Naive thymus-derived CD8-positive, alpha-beta T cell (primary cell): Measurements from ENCODE around the gene SH3D19. TPM values are rescaled to one million over a fixed set of nuclear protein-coding genes. Genes with fewer than 3 reads are reported as not detected.

Experiments
- ATAC-seq, 2 donors: fragments of 150-1000 bp; cut with Tn5 transposase in 1 of 2; sonication (Bioruptor Pico), chemical (Tn5 transposase) in 1 of 2; 1 replicate in 1 of 2; 2 replicates in 1 of 2; pipeline ENCODE4 v1.10.0; 2021; ENCODE audit warnings: mild to moderate bottlenecking in 2 of 2, moderate library complexity in 2 of 2
- POLR2A ChIA-PET: fragments of 350-600 bp; sonication (Branson Sonifier 250); formaldehyde crosslinking; loops from one replicate; lab custom pipeline; 2021; ENCODE audit warnings: antibody characterized with exemption; lab: Charles Lee
- DNase-seq, 10 donors: peaks; one replicate each; pipeline versions ENCODE4 v3.0.0 to v3.0.0-alpha.2; 2020 to 2022
- H3K27ac Mint-ChIP-seq, 10 donors: one replicate each; pipeline ENCODE4 v1.8.0; 2020 to 2022; ENCODE audit warnings: mild to moderate bottlenecking in 10 of 10, mixed read lengths in 10 of 10, moderate library complexity in 4 of 10, inconsistent platforms in 1 of 10
- H3K27me3 Mint-ChIP-seq, 5 donors: one replicate each; pipeline ENCODE4 v1.8.0; 2021 to 2022; ENCODE audit warnings: mixed read lengths in 5 of 5
- H3K36me3 Mint-ChIP-seq, 3 donors: one replicate each; pipeline ENCODE4 v1.8.0; 2020 to 2022; ENCODE audit warnings: mixed read lengths in 3 of 3, mild to moderate bottlenecking in 2 of 3, inconsistent platforms in 1 of 3
- H3K4me1 Mint-ChIP-seq, 4 donors: one replicate each; pipeline ENCODE4 v1.8.0; 2021 to 2022; ENCODE audit warnings: mixed read lengths in 4 of 4
- H3K4me3 Mint-ChIP-seq, 10 donors: one replicate each; pipeline ENCODE4 v1.8.0; 2020 to 2022; ENCODE audit warnings: mild to moderate bottlenecking in 10 of 10, mixed read lengths in 10 of 10, moderate library complexity in 6 of 10, inconsistent platforms in 1 of 10
- H3K9me3 Mint-ChIP-seq, 9 donors: one replicate each; pipeline ENCODE4 v1.8.0; 2020 to 2022; ENCODE audit warnings: mixed read lengths in 9 of 9, mild to moderate bottlenecking in 3 of 9, inconsistent platforms in 1 of 9, moderate library complexity in 1 of 9
- polyA plus RNA-seq, 3 donors: library from polyadenylated mRNA; unstranded; fragments of 300-500 nt; fragmentation: Illumina TruSeq; gene quantifications; one replicate each; pipeline ENCODE4 v1.2.3, GENCODE V29; 2021
- total RNA-seq, 8 experiments: library from RNA in 2 of 8; stranded (reverse) in 2 of 8; gene quantifications; one replicate each; pipeline ENCODE4 v1.2.3 and lab custom pipeline; 2021 to 2026

The SH3D19 gene
- total and polyA plus RNA-seq, 5 experiments from 2014 or later = 0.42 to 0.62 (median 0.58) TPM; not detected in 1

DNA sequence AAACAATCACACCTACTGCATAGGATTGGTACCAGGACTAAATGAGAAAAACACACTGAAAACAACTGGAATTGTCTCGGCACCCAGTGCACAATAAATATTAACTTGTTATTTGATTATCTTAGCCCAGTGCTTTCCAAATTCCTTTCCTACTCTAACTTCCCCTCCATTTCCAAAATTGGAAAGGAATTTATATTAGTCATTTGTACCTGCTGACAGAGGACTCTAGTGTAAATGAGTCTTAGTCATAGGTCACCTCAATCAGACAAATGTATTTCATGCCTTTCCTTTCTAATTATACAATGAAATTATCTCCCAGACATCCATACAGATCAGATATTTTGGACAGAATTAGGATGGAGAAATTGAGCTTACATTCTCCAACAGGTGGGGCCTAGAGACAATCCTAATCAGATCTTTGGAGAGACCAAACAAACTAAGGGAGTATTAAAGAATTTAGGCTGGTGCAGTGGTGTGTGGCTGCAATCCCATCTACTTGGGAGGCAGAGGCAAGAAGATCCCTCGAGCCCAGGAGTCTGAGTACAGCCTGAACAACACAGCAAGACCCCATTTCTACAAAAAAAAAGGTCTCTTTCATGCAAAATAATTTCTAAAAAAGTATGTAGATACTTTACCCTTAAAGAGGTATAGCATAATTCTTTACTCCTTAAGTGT lies 10.1 kb downstream of the SH3D19 start:
- Mint-ChIP-seq H3K4me3 (no peak overlapping the region), H3K36me3 (no peaks in the 10 kb centered on the region), H3K4me1 (no peaks in the 10 kb centered on the region), H3K9me3 (no peaks in the 10 kb centered on the region), H3K27ac (no peak overlapping the region), H3K27me3 (peaks cover 13 to 23% (median 14%) of the 10 kb centered on the region in 5 donors)
- POLR2A ChIA-PET = no interaction called here
- ATAC-seq (no peak), DNase-seq (no peak)

GRCh38 chr4:151314479-151314878 lies 10.9 kb downstream of the SH3D19 start:
- no peak overlapping the region for H3K27ac Mint-ChIP-seq
- no peaks in the 10 kb centered on the region for H3K9me3 Mint-ChIP-seq
- no peak for DNase-seq
- ATAC-seq = no peak
- H3K4me1 Mint-ChIP-seq = no peaks in the 10 kb centered on the region
- POLR2A ChIA-PET = no interaction called here
- peaks cover 8 to 16% (median 11%) of the 10 kb centered on the region in 5 donors for H3K27me3 Mint-ChIP-seq
- H3K4me3 Mint-ChIP-seq = no peak overlapping the region
- no peaks in the 10 kb centered on the region for H3K36me3 Mint-ChIP-seq

- POLR2A ChIA-PET = no interaction called here
- Mint-ChIP-seq H3K27ac (no peak overlapping the region), H3K4me1 (no peaks in the 10 kb centered on the region), H3K9me3 (no peaks in the 10 kb centered on the region), H3K4me3 (no peak overlapping the region), H3K36me3 (no peaks in the 10 kb centered on the region), H3K27me3 (peaks cover 8 to 13% (median 11%) of the 10 kb centered on the region in 5 donors)
- ATAC-seq (no peak), DNase-seq (no peak)
Observed at GRCh38 chr4:151314010-151314355, 11.4 kb downstream of the SH3D19 start.

DNA sequence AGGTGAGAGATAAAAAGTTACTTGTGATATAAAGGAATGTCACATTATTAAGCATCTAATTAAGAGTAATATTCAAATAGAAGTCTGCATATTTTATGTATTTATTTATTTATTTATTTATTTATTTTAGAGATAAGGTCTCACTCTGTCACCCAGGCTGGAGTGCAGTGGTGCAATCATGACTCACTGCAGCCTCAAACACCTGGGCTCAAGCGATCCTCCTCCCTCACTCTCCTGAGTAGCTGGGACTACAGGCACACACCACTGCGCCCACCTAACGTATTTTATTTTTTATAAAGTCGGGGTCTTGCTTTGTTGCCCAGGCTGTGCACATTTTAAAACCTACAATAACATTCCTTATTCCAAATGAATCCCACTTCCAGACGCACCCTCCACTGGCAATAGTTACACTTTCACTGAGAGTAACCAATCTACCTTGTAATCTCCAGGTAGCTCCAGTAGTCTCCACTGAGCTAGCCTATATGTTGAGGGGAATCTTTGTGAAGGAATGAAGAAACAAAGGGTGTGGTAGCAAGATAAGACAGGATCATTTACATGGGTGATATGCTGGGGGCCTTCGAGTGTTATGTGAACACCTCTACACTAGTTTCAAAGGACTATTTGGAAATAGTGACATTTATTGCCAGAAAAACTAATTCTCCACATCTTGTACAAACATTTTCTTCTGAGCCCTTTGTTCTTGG lies 11.9 kb downstream of the SH3D19 start:
- H3K4me1 Mint-ChIP-seq = no peaks in the 10 kb centered on the region
- POLR2A ChIA-PET = no interaction called here
- DNase-seq = no peak
- no peaks in the 10 kb centered on the region for H3K36me3 Mint-ChIP-seq
- ATAC-seq = no peak
- H3K27ac Mint-ChIP-seq = no peak overlapping the region
- no peak overlapping the region for H3K4me3 Mint-ChIP-seq
- H3K27me3 Mint-ChIP-seq = peaks cover 8 to 11% (median 10%) of the 10 kb centered on the region in 5 donors
- no peaks in the 10 kb centered on the region for H3K9me3 Mint-ChIP-seq

DNA sequence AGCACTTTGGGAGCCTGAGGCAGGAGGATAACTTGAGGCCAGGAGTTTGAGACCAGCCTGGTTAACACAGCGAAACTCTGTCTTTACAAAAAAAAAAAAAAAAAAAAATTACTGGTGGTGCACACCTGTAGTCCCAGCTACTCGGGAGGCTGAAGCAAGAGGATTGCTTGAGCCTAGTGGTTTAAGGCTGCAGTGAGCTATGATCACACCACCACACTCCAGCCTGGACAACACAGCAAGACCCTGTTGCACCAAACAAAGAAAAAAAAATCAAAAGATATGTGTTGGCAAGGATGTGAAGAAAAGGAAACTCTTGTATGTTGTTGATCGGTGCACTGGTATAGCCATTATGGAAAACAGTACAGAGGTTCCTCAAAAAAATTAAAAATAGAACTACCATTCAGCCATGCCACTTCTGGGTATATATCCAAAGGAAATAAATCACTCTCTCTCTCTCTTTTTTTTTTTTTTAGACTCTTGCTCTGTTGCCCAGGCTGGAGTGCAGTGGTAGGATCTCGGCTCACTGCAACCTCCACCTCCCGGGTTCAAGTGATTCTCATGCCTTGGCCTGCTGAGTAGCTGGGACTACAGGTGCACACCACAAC lies 15.2 kb downstream of the SH3D19 start:
- Mint-ChIP-seq H3K36me3 (no peaks in the 10 kb centered on the region), H3K9me3 (no peaks in the 10 kb centered on the region), H3K27ac (no peak overlapping the region), H3K4me3 (no peak overlapping the region), H3K4me1 (no peaks in the 10 kb centered on the region), H3K27me3 (peaks cover 0 to 2% (median 0%) of the 10 kb centered on the region in 5 donors)
- POLR2A ChIA-PET = no interaction called here
- DNase-seq = no peak
- no peak for ATAC-seq

DNA sequence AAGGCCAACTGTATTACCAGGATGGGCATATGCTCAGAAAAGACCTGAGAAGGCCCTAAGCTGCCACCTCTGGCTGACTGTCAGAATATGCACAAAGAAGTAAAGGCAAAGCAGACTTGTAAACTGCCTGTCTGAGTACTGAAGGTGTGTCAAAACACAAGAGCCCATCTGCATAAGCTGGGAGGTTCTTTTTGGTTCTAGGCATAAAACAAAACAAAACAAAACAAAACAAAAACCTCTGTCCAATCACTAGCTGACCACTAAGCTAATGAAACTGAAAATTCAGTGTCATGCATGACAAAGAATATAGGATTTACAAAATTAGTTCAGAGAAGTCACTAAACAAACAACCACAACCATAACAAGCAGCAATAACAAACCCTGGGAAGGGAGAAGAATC lies 20.6 kb downstream of the SH3D19 start:
- peak overlapping the region in 1 of 10 donors; percentile 47 for H3K27ac Mint-ChIP-seq
- DNase-seq (no peak), ATAC-seq (no peak)
- H3K4me1 Mint-ChIP-seq = no peaks in the 10 kb centered on the region
- peaks cover 0 to 6% (median 2%) of the 10 kb centered on the region in 5 donors for H3K27me3 Mint-ChIP-seq
- H3K4me3 Mint-ChIP-seq = no peak overlapping the region
- H3K36me3 Mint-ChIP-seq = peaks cover 0 to 2% (median 0%) of the 10 kb centered on the region in 3 donors
- POLR2A ChIA-PET = no interaction called here
- H3K9me3 Mint-ChIP-seq = peaks cover 0 to 4% (median 0%) of the 10 kb centered on the region in 9 donors

DNA sequence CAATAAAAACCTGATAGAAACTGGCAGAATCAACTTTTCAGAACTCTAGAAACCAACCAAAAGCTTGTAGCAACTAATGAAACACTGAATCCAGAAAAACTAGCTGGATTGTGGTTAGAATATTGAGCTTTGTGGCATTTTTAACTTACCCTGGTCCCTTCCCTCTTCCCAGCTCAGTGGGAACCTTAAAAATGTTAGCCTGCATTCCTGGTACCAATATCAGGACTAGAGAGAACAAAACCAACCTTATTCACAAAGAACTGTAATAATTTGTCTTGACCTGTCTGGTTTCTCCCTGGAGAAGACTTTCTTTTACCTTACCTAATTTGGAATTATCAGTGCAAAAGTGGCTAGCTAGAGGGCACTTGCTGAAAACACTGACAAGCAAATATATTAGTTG lies 21.2 kb downstream of the SH3D19 start:
- Mint-ChIP-seq H3K4me1 (no peaks in the 10 kb centered on the region), H3K27me3 (peaks cover 0 to 6% (median 2%) of the 10 kb centered on the region in 5 donors)

GRCh38 chr4:151302432-151302831 lies 23.0 kb downstream of the SH3D19 start:
- DNase-seq (no peak), ATAC-seq (no peak)
- no peak overlapping the region for H3K27ac Mint-ChIP-seq
- H3K9me3 Mint-ChIP-seq = peaks cover 0 to 4% (median 0%) of the 10 kb centered on the region in 9 donors
- H3K4me1 Mint-ChIP-seq = no peaks in the 10 kb centered on the region
- H3K36me3 Mint-ChIP-seq = peaks cover 0 to 2% (median 0%) of the 10 kb centered on the region in 3 donors
- no peak overlapping the region for H3K4me3 Mint-ChIP-seq
- POLR2A ChIA-PET = no interaction called here
- H3K27me3 Mint-ChIP-seq = peaks cover 0 to 6% (median 3%) of the 10 kb centered on the region in 5 donors

More for the DNA sequence above, 21.2 kb downstream of the SH3D19 start:
- no peak overlapping the region for H3K27ac Mint-ChIP-seq
- H3K4me3 Mint-ChIP-seq = no peak overlapping the region
- ATAC-seq (no peak), DNase-seq (no peak)
- peaks cover 0 to 2% (median 0%) of the 10 kb centered on the region in 3 donors for H3K36me3 Mint-ChIP-seq
- peaks cover 0 to 4% (median 0%) of the 10 kb centered on the region in 9 donors for H3K9me3 Mint-ChIP-seq
- POLR2A ChIA-PET = no interaction called here

DNA sequence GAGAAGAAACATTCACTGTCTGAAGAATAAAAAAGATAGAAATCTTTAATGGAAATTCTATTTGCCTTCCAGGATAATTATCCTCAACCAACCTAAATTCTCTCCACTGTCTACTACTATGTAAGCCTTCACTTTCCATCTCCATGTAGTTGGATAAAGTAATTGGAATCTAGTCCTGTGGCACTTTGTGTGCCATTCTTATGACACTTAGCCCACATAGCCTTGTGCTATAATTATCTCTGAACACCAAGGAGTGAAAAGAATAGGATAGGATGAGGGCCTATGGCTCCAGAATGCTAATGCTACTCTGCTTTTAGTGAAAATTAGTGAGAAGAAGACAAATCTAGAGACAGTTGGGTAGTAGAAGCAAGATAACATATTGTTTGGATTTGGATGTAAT lies 28.2 kb downstream of the SH3D19 start:
- Mint-ChIP-seq H3K9me3 (peaks cover 0 to 4% (median 0%) of the 10 kb centered on the region in 9 donors), H3K27ac (no peak overlapping the region), H3K36me3 (peaks cover 0 to 2% (median 0%) of the 10 kb centered on the region in 3 donors), H3K27me3 (peaks cover 0 to 7% (median 3%) of the 10 kb centered on the region in 5 donors), H3K4me3 (no peak overlapping the region), H3K4me1 (peaks cover 0 to 2% (median 0%) of the 10 kb centered on the region in 4 donors)
- no peak for ATAC-seq
- POLR2A ChIA-PET = no interaction called here
- DNase-seq = no peak

GRCh38 chr4:151296227-151296626 lies 29.2 kb downstream of the SH3D19 start:
- DNase-seq = no peak
- no peak overlapping the region for H3K27ac Mint-ChIP-seq
- peaks cover 0 to 4% (median 3%) of the 10 kb centered on the region in 5 donors for H3K27me3 Mint-ChIP-seq
- no peaks in the 10 kb centered on the region for H3K36me3 Mint-ChIP-seq
- no peak overlapping the region for H3K4me3 Mint-ChIP-seq
- ATAC-seq = no peak
- H3K9me3 Mint-ChIP-seq = no peaks in the 10 kb centered on the region
- peaks cover 0 to 2% (median 0%) of the 10 kb centered on the region in 4 donors for H3K4me1 Mint-ChIP-seq
- POLR2A ChIA-PET = no interaction called here

DNA sequence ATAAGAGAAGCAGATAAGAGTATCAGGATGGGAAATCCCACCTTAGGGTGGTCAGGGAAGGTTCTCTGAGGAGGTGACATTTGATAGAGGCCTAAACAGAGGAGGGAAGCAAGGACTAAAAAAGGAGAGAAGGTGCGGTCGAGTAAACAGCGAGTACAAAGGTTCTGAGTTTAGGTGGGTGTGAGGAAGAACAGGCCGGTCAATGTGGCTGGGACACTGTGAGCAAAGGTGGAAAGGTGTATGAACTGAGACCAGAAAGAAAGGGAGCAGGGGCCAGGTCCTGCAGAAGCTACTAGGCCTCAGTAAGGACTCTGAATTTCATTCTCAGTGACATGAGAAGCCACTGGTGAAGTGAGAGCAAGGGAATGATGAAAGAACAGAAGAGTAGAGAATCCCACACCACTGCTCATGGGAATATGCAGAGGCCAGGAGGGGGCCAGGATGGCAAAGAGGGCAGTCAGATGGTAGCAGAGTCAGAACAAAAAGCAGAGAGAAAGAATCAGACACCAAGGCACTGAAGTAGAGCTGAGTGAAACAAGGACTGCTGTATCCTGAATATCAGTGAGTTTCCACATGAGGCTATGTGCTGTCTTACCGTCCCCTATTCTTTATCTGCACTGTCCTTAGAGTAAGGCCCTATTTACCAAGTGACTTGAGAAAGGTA lies 30.4 kb downstream of the SH3D19 start:
- no peak overlapping the region for H3K4me3 Mint-ChIP-seq
- ATAC-seq (no peak), DNase-seq (no peak)
- H3K27me3 Mint-ChIP-seq = peaks cover 0 to 3% (median 0%) of the 10 kb centered on the region in 5 donors
- peaks cover 0 to 2% (median 0%) of the 10 kb centered on the region in 4 donors for H3K4me1 Mint-ChIP-seq
- POLR2A ChIA-PET = no interaction called here
- H3K36me3 Mint-ChIP-seq = no peaks in the 10 kb centered on the region
- H3K9me3 Mint-ChIP-seq = peaks cover 0 to 2% (median 0%) of the 10 kb centered on the region in 9 donors
- H3K27ac Mint-ChIP-seq = peak overlapping the region in 3 of 10 donors; percentile 5 to 78 (median 76)

DNA sequence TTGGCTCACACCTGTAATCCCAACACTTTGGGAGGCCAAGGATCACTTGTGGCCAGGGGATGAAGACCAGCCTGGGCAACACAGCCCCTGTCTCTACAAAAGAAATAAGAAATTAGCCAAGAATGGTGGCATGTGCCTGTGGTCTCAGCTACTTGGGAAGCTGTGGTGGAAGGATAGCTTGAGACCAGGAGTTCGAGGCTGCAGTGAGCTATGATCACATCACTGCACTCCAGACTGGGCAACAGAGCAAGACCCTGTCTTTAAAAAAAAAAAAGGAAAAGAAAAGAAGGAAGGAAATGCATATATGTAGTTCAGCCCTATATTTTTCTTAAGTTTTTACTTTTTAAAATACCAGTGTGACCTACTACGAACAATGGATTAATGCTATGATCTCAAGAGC lies 33.4 kb downstream of the SH3D19 start:
- no peak overlapping the region for H3K4me3 Mint-ChIP-seq
- H3K9me3 Mint-ChIP-seq = peaks cover 0 to 2% (median 0%) of the 10 kb centered on the region in 9 donors
- H3K36me3 Mint-ChIP-seq = no peaks in the 10 kb centered on the region
- ATAC-seq (no peak), DNase-seq (no peak)
- H3K27me3 Mint-ChIP-seq = peaks cover 0 to 1% (median 0%) of the 10 kb centered on the region in 5 donors
- H3K27ac Mint-ChIP-seq = no peak overlapping the region
- peaks cover 0 to 2% (median 0%) of the 10 kb centered on the region in 4 donors for H3K4me1 Mint-ChIP-seq
- POLR2A ChIA-PET = no interaction called here
